Raji (cell line): ENCODE results near the gene ARRB1.

Source experiments
- POLR2A ChIP-seq: IDR thresholded peaks from 2 replicates; pipeline ENCODE4 v1.6.1; 2011; ENCODE audit warnings: low read depth, low read length, control low read depth; ENCODE audit not compliant: insufficient read depth

The ARRB1 gene

DNA sequence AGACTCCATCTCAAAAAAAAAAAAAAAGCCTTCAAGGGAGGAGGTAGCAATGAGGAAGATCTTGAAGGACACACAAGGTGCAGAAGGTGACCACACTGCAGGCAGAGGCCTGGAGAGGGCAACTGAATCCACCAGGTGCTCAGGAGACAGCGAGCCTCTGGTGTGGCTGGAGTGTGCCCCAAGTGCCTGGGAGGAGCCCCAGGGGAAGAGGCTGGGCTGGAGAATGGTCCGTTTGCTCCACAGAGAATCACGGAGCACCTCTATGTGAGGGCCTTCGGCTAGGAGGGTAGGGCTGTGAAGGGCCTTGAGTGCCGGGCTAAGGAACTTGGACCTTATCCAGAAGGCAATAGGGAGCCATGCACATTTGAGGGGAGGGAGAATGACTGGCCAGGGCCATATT, 50.3 kb downstream of the ARRB1 start:
- no peak for TF ChIP-seq POLR2A

DNA sequence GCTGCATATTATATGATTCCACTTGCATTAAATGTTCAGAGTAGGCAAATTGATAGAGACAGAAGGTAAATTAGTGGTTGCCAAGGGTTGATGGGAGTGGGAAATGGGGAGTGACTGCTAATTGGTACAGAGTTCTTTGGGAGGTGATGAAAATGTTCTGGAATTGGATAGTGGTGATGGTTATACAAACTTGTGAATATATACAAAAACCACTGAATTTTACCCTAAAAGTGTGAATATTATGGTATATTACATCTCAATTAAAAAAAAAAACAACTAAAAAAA, 52.5 kb downstream of the ARRB1 start:
- no peak for TF ChIP-seq POLR2A

DNA sequence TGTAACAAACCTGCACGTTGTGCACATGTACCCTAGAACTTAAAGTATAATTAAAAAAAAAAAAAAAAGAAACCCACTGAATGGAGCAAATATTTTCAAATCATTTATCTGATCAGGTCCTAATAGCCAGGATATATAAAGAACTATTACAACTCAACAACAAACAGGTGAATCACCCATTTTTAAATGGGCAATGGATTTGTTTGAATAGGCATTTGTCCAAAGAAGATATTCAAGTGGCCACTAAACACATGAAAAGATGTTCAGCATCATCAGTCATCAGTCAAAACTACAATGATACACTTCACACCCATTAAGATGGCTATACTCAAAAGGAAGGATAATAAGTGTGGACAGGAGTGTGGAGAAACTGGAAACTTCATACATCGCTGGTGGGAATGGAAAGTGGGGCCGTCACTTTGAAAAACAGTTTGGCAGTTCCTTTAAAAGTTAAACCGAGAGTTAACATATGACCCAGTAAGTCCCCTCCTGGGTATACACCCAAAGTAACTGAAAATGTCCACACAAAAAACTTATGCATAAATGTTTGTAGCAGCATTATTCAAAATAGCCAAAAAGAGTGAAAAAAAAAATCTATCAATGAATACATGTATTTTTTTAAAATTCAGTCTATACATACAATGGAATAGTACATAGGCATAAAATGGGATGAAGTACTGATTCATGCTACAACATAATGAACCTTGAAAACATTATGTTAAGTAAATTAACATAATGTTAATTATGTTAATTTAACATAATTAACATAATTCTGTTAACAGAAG, 53.1 kb downstream of the ARRB1 start:
- no peak for TF ChIP-seq POLR2A

DNA sequence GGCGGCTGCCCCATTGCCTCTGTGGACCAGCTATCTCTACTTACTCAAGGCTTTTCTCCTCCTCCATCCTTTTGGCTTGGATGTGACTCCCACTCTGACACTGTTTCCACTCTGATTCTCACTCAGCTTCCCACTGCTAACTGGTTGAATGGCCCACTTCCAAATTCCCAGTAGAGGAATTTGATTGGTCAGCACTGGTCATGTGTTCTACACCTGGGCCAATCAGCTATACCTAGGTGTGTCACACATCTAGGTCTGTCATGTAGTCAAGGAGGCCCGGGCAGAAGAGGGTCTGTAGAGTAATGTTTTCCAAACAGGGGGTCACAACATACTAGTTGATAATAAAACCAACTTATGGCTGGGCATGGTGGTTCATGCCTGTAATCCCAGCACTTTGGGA, 57.6 kb downstream of the ARRB1 start:
- TF ChIP-seq POLR2A, result no peak

DNA sequence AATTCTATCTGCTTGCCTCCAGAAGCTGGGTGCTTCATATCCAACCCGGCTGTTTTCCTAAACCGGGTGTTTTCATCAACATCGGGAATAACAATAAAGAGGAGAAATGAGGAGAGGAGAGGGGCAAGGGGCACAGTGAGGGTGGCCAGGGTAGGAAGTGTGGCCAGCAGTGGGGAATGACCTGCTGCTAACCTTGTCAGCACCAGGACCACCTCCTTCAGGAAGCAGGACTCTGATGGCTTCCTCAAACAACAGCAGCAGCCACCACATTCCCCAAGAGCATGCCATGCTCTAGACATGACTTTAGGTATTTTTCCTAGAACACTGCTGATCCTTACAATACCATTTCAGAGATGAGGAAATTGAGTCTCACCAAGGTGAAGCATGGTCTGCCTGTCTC, 58.5 kb downstream of the ARRB1 start:
- TF ChIP-seq POLR2A, result no peak

DNA sequence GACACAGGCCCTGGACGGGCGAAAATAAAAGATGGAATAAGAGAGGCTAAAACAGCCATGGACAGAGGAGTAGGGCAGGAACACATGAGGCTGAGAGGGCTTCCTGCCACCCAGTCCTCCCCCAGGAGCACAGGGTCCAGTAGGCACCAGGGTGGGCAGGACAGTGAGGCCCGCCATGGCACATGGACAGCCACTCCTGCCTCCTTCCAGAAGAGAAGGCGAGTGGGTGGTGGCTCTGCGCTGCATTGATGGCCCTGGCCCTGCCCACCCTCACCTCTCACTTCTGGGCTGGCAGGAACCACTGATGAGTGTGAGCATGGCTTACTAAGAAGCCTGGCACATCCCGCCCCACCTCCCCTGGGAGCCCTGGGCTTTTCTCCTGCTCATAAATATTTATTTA, 59.7 kb downstream of the ARRB1 start:
- no peak for TF ChIP-seq POLR2A

DNA sequence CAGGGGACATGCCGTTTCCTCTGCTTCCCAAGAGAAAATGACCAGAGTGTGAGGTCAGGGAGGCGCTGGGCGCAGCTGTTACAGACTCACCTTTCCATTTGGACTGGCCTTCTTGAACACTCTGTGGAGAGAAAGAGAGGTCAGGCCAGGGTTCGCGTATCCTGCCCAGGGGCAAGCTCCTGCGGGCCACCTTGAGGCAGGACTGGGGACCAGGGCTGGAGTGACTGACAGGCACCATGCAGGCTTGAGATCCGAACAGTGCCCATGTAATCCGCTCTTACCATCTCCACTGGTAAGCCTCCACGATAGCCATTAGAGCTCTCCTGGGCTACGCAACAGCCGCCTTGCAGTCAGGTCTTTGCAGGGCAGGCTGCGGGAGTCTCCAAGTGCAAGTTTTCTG, 61.5 kb downstream of the ARRB1 start:
- no peak for TF ChIP-seq POLR2A

DNA sequence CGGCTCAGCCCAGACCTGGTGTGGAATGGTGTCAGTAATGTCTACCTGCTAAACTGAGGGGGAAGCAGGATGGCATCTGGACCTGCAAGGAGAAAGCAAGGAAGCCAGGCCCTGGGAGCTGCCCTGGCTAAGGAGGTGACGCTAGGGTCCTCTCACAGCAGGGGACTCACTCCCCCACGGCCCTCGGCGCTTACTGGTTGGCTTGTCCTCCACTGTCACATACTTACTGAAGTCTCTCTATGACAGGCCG, 62.0 kb downstream of the ARRB1 start:
- no peak for TF ChIP-seq POLR2A

DNA sequence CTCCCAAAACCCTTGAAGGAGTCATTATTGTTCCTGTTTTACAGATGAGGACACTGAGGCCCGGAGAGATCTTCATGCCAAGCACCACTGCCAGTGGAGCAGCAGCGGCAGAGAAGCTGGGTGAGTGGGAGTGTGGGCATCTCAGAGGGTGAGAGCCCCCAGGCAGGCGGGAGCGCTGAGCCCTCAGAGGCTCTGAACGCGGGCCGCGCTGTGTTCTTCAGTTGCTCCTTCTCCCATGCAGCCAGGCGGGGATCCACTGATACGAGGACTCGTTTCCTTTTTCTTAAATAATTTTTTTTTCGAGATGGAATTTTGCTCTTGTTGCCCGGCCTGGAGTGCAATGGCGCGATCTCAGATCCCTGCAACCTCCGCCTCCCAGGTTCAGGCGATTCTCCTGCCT, 63.9 kb downstream of the ARRB1 start:
- TF ChIP-seq POLR2A, result no peak

DNA sequence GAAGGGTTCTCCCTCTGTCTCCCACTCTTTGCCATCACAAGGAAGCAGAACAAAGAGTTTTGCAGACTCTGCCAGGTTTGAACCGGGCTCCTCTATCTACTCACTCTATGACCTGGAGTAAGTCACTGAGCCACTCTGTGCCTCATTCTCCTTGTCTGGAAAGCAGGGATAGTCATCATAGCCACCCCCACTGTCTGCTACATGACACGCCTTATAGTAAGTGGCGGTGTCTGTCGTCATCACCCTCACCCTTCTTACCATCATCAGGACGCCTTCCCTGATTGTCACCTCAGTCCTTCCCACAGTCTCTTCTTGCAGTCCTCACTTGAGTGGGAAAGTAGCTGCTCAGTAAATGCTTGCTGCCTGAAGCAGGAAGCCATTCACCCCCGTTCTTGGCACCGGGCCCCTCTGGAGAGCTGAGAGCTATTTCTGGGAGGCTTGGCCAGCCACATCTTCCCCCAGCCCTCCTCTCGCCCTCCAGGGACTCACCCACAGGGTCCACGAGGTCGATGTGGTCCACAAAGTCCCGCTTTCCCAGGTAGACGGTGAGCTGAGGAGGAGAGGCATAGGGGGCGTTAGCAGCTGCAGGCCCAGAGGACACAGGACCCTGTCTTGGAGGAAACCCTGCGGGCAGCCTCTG, 64.5 kb downstream of the ARRB1 start:
- TF ChIP-seq POLR2A, result no peak

DNA sequence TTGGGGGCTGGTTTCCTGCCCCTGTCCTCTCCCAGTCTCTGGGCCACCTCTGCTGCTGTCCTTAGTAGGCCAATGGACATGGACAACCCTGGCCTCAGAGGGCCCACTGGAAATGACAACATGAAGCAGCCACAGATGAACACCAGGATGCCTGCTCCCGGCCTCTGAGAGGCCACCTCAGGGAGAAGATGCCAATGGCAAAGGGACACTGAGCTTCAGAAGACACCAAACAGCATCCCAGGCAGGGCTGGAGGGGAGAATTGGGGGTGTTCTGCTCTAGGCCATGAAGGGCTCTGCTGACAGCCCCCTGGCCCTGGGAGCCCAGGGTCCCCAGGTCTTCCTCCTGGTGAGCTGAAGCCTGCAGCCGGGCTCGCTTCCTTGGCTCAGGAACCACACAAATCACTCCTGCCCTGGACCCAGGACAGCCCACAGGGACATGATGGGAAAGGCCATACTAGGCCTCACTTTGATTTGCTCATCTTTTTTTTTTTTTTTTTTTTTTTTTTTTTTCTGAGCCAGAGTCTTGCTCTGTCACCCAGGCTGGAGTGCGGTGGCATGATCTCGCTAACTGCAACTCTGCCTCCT, 65.6 kb downstream of the ARRB1 start:
- no peak for TF ChIP-seq POLR2A

DNA sequence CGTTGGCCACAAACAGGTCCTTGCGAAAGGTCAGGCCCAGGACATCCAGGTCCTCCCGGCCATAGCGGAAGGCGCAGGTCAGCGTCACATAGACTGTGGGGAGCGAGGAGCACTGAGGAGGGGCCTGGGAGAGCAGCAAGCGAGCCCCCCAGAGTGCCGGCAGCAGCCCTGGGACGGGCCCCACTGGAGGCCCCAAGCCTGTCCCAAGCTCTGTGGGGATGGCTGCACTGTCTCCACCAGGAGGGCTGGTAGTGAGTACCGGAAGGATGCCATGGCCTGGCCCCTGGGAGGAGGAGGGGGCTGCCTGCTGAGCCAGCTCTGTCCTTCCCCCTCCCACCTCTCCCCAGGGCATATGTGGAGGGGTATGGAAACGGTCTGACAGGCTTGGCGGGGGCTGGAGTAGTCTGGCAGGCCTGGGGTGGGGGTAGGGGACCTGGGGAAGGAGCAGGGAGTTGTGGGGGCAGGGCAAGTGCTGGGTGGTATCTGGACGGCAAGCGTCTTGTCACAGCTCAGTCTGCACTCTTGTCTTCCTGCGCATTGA, 68.0 kb downstream of the ARRB1 start:
- no peak for TF ChIP-seq POLR2A

DNA sequence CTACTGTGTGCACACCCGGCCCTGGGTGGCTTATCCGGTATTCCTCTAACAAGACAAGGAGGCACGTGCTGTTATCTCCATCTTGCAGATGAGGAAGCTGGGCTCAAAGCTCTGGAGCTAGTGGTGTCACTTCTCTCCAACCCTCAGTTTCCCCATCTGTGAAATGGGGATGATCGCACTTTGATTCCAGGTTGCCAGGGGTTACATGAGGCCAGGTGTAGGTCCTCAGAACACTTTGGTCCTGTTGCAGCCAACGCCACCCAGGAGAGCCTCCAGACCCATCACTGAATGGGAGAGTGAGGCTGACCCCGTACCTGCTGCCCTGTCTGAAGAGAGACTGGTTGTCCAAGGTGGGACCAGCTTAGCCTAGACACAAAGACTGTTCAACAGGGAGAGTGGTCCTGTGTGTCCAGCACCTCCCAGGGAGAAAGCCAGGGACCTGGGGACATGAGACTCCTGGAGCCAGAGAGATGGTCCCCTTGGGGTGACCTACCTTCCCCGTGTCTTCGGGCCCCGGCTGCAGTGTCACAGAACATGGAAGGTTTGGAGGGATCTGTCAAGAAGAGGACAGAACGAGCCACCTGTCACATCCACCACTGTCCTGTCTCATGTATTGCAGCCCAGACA, 69.9 kb downstream of the ARRB1 start:
- TF ChIP-seq POLR2A, result no peak

DNA sequence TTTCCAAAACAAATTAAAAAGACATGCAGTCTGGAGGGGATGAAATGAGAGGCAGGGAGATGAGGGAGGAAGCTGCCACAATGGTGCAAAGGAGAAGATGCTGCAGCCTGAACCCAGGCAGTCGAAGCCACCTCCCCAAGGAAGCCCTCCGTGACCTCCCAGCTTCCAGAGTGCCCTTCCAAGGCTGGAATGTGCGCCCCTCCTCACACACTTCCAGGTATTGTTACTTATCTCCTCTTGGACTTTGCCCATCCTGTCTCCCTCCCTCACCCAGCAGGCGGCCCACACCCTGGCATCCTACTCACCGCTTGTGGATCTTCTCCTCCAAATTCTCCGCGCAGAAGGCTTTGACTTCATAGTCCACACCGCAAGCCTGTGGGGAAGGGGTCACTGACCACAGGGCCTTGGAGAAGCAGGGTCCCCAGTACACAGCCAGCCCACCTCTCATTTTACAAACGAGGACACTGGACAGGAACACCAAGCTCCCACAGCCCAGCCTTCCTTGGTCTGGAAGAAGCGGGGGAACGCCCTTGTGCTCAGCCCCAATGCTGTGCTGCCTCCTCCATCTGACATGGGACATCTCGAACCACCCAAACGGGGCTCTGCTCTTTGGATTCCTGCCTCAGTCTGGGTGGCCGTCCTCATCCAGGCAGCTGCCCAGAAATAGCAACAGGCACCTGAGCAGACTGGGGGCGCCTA, 70.5 kb downstream of the ARRB1 start:
- no peak for TF ChIP-seq POLR2A

DNA sequence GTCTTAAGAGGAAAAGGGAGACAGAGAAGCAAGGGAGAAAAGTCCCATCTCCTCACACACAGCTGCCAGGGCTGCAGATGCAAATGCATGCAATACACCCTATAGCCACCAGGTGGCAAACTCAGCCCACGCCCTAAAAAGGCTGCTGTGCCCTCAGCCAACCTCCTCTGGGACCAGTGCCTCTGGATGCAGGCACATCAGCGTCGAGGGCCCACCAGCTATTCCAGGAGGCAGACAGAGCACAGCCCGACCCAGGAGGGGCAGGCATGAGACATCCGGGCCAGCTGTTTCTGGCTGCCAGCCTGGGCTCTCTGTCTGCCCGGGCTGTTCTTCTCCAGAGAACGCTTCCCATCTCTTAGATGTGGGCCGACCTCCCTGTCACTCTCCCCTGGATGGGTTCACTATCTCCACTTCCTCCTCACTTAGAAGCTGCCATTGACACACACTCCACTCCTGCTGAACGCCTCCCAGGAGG, 71.2 kb downstream of the ARRB1 start:
- no peak for TF ChIP-seq POLR2A
